Effector memory CD4-positive, alpha-beta T cell (primary cell): ENCODE results near the gene CUX1.

Experiments
- DNase-seq, 3 donors: peaks; one replicate each; pipeline ENCODE4 v3.0.0-alpha.2; 2020
- H3K27ac ChIP-seq: 2 replicates; pipeline ENCODE4 v1.7.0; 2013; ENCODE audit warnings: mild to moderate bottlenecking, low read length, moderate library complexity; ENCODE audit not compliant: insufficient read depth, poor library complexity, severe bottlenecking
- H3K27me3 ChIP-seq: replicated peaks from 2 replicates; pipeline ENCODE4 v1.7.0; 2013; ENCODE audit warnings: mild to moderate bottlenecking, low read length; ENCODE audit not compliant: insufficient read depth, control insufficient read depth, poor library complexity, severe bottlenecking
- H3K36me3 ChIP-seq: 2 replicates; pipeline ENCODE4 v1.7.0; 2013; ENCODE audit warnings: mild to moderate bottlenecking, low read length, moderate library complexity; ENCODE audit not compliant: control insufficient read depth, insufficient read depth
- H3K4me1 ChIP-seq: 2 replicates; pipeline ENCODE4 v1.7.0; 2013; ENCODE audit warnings: low read length, mild to moderate bottlenecking; ENCODE audit not compliant: control insufficient read depth, insufficient read depth, poor library complexity, severe bottlenecking
- H3K4me3 ChIP-seq: 2 replicates; pipeline ENCODE4 v1.7.0; 2013; ENCODE audit warnings: low read length, low read depth, mild to moderate bottlenecking; ENCODE audit not compliant: insufficient read depth, poor library complexity, severe bottlenecking
- H3K9me3 ChIP-seq: 2 replicates; pipeline ENCODE4 v1.7.0; 2013; ENCODE audit warnings: mild to moderate bottlenecking, low read length, moderate library complexity; ENCODE audit not compliant: control insufficient read depth

The CUX1 gene

GRCh38 chr7:101869026-101869900 lies 51.8 kb downstream of the CUX1 start:
- Histone ChIP-seq H3K4me1 (no peaks in the 10 kb centered on the region), H3K4me3 (no peak overlapping the region), H3K27ac (no peak overlapping the region), H3K27me3 (no peaks in the 10 kb centered on the region), H3K36me3 (peaks cover 6% of the 10 kb centered on the region), H3K9me3 (no peaks in the 10 kb centered on the region)
- DNase-seq: no peak

- Histone ChIP-seq H3K4me1 (no peaks in the 10 kb centered on the region), H3K36me3 (peaks cover 6% of the 10 kb centered on the region), H3K4me3 (no peak overlapping the region), H3K27me3 (no peaks in the 10 kb centered on the region), H3K27ac (no peak overlapping the region), H3K9me3 (no peaks in the 10 kb centered on the region)
- no peak for DNase-seq
These were observed 52.5 kb downstream of the CUX1 start for GRCh38 chr7:101869901-101870290.

GRCh38 chr7:101870361-101871062 lies 53.1 kb downstream of the CUX1 start:
- no peak for DNase-seq
- Histone ChIP-seq H3K27me3 (no peaks in the 10 kb centered on the region), H3K27ac (no peak overlapping the region), H3K9me3 (no peaks in the 10 kb centered on the region), H3K4me1 (no peaks in the 10 kb centered on the region), H3K4me3 (no peak overlapping the region), H3K36me3 (peaks cover 2% of the 10 kb centered on the region)

- no peak overlapping the region for H3K4me3 ChIP-seq
- no peak overlapping the region for H3K27ac ChIP-seq
- no peaks in the 10 kb centered on the region for H3K36me3 ChIP-seq
- H3K27me3 ChIP-seq: no peaks in the 10 kb centered on the region
- DNase-seq: no peak
- H3K4me1 ChIP-seq: no peaks in the 10 kb centered on the region
- H3K9me3 ChIP-seq: no peaks in the 10 kb centered on the region
These were observed 53.9 kb downstream of the CUX1 start for GRCh38 chr7:101871351-101871750.

- Histone ChIP-seq H3K27ac (no peak overlapping the region), H3K4me3 (no peak overlapping the region), H3K4me1 (no peaks in the 10 kb centered on the region), H3K36me3 (no peaks in the 10 kb centered on the region), H3K9me3 (no peaks in the 10 kb centered on the region), H3K27me3 (no peaks in the 10 kb centered on the region)
- no peak for DNase-seq
These were observed 56.6 kb downstream of the CUX1 start for GRCh38 chr7:101874028-101874427.

GRCh38 chr7:101875283-101875846 lies 57.9 kb downstream of the CUX1 start:
- H3K4me1 ChIP-seq: no peaks in the 10 kb centered on the region
- H3K36me3 ChIP-seq: no peaks in the 10 kb centered on the region
- H3K27ac ChIP-seq: no peak overlapping the region
- no peak overlapping the region for H3K4me3 ChIP-seq
- DNase-seq: no peak
- no peaks in the 10 kb centered on the region for H3K27me3 ChIP-seq
- H3K9me3 ChIP-seq: no peaks in the 10 kb centered on the region

- Histone ChIP-seq H3K9me3 (no peaks in the 10 kb centered on the region), H3K27ac (no peak overlapping the region), H3K4me3 (no peak overlapping the region), H3K36me3 (no peaks in the 10 kb centered on the region), H3K4me1 (no peaks in the 10 kb centered on the region), H3K27me3 (no peaks in the 10 kb centered on the region)
- DNase-seq: no peak
These were observed 60.6 kb downstream of the CUX1 start for GRCh38 chr7:101877882-101878591.

- Histone ChIP-seq H3K4me1 (no peaks in the 10 kb centered on the region), H3K27me3 (no peaks in the 10 kb centered on the region), H3K9me3 (no peaks in the 10 kb centered on the region), H3K27ac (no peak overlapping the region), H3K4me3 (no peak overlapping the region), H3K36me3 (no peaks in the 10 kb centered on the region)
- no peak for DNase-seq
These were observed 61.5 kb downstream of the CUX1 start for GRCh38 chr7:101878938-101879337.

- H3K4me1 ChIP-seq: no peaks in the 10 kb centered on the region
- H3K4me3 ChIP-seq: no peak overlapping the region
- no peaks in the 10 kb centered on the region for H3K36me3 ChIP-seq
- no peak for DNase-seq
- no peaks in the 10 kb centered on the region for H3K9me3 ChIP-seq
- H3K27me3 ChIP-seq: no peaks in the 10 kb centered on the region
- no peak overlapping the region for H3K27ac ChIP-seq
These were observed 62.1 kb downstream of the CUX1 start for GRCh38 chr7:101879565-101879964.
